GM15510 (cell line): ENCODE results near the gene THADA.

Source experiments
- POLR2A ChIP-seq: IDR thresholded peaks from 3 replicates; pipeline ENCODE4 v1.6.1; 2011; ENCODE audit warnings: borderline replicate concordance; ENCODE audit not compliant: insufficient read length; ENCODE audit errors: extremely low read depth

THADA gene

GRCh38 chr2:43507137-43507536 lies 88.7 kb downstream of the THADA start:
- no peak for TF ChIP-seq POLR2A

- no peak for TF ChIP-seq POLR2A
Observed at GRCh38 chr2:43495727-43496126, 100.1 kb downstream of the THADA start.

GRCh38 chr2:43493954-43494353 lies 101.9 kb downstream of the THADA start:
- no peak for TF ChIP-seq POLR2A

GRCh38 chr2:43491065-43491639 lies 104.7 kb downstream of the THADA start:
- TF ChIP-seq POLR2A, result no peak

- no peak for TF ChIP-seq POLR2A
Observed at GRCh38 chr2:43490252-43490786, 105.5 kb downstream of the THADA start.

GRCh38 chr2:43488737-43489136 lies 107.1 kb downstream of the THADA start:
- no peak for TF ChIP-seq POLR2A

- TF ChIP-seq POLR2A, result no peak
Observed at GRCh38 chr2:43486603-43487002, 109.2 kb downstream of the THADA start.

GRCh38 chr2:43484323-43484930 lies 111.4 kb downstream of the THADA start:
- no peak for TF ChIP-seq POLR2A

GRCh38 chr2:43482961-43483360 lies 112.9 kb downstream of the THADA start:
- no peak for TF ChIP-seq POLR2A

GRCh38 chr2:43481927-43482542 lies 113.8 kb downstream of the THADA start:
- TF ChIP-seq POLR2A, result no peak

- TF ChIP-seq POLR2A, result no peak
Observed at GRCh38 chr2:43480874-43481273, 115.0 kb downstream of the THADA start.

GRCh38 chr2:43478412-43479086 lies 117.3 kb downstream of the THADA start:
- TF ChIP-seq POLR2A, result no peak

- TF ChIP-seq POLR2A, result no peak
Observed at GRCh38 chr2:43475922-43476321, 119.9 kb downstream of the THADA start.

GRCh38 chr2:43475137-43475846 lies 120.5 kb downstream of the THADA start:
- no peak for TF ChIP-seq POLR2A

- TF ChIP-seq POLR2A, result no peak
Observed at GRCh38 chr2:43474273-43474672, 121.6 kb downstream of the THADA start.

GRCh38 chr2:43473767-43474166 lies 122.1 kb downstream of the THADA start:
- no peak for TF ChIP-seq POLR2A
